Colonic mucosa (tissue), 4 donors: ENCODE measurements around the gene FRY. TPM values are rescaled to one million over a fixed set of nuclear protein-coding genes. Genes with fewer than 3 reads are reported as not detected.

Experiments used
- DNase-seq: peaks from one replicate; pipeline ENCODE4 v3.0.0-alpha.2; 2020
- H3K27ac ChIP-seq: fragments of 200-600 bp; one replicate; pipeline ENCODE4 v1.8.0; 2021
- H3K27me3 ChIP-seq: fragments of 200-600 bp; one replicate; pipeline ENCODE4 v1.8.0; 2021
- H3K36me3 ChIP-seq: fragments of 200-600 bp; one replicate; pipeline ENCODE4 v1.8.0; 2021
- H3K4me1 ChIP-seq: fragments of 200-600 bp; one replicate; pipeline ENCODE4 v1.8.0; 2021; ENCODE audit warnings: mild to moderate bottlenecking
- H3K4me3 ChIP-seq: fragments of 200-600 bp; one replicate; pipeline ENCODE4 v1.8.0; 2021
- H3K9ac ChIP-seq, 2 donors: one replicate each; pipeline ENCODE4 v1.7.0; 2013; ENCODE audit warnings: control low read depth in 2 of 2, low read depth in 2 of 2, low read length in 2 of 2
- H3K9me3 ChIP-seq: fragments of 200-600 bp; one replicate; pipeline ENCODE4 v1.8.0; 2021
- CTCF ChIP-seq: fragments of 200-600 bp; IDR thresholded peaks from one replicate; pipeline ENCODE4 v1.8.0; 2022; ENCODE audit warnings: antibody characterized with exemption, mild to moderate bottlenecking
- intact Hi-C: fragments of 100-400 bp; cut with DNase I; formaldehyde crosslinking; loops from one replicate; pipeline ENCODE4 v1.14.1; 2022
- total RNA-seq, 2 donors: library from RNA; stranded (reverse); fragmentation: NEBNext Ultra II Directional in 1 of 2; extraction: Animal tissue kit (Norgen Biotek cat#: 25700) in 1 of 2; gene quantifications; one replicate each; pipeline ENCODE4 v1.2.1, GENCODE V29; 2021
- donor health status: healthy.
- donor health status: DM: no; HTN: no; CAD: no.
- donor health status: DM: no; HTN: no; CAD: no.

Gene FRY
- total RNA-seq, 2 donors from 2014 or later: 7.0 to 19.9 TPM

DNA sequence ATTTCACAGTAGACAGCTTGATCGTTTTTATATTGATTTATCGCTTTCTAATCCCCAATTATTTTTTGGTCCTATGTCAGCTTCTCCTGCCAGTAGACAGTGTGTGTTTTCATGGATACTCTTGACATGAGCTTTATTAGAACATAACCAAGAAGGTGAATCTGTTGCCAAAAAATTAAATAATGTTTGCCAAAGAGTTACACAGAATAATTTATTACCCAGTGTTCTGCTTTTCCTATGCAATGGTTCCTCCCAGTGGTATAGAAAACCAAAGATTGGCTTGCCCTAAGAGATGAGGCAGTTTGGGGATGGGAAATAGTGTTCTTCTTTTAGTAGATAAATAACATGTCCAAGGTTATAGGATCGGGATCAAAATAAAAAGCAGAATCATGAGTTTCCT is 8.5 kb upstream of the FRY start:
- Histone ChIP-seq H3K4me3 (no peak overlapping the region), H3K27ac (no peak overlapping the region), H3K4me1 (no peaks in the 10 kb centered on the region), H3K9me3 (no peaks in the 10 kb centered on the region), H3K9ac (no peak overlapping the region), H3K27me3 (no peaks in the 10 kb centered on the region), H3K36me3 (no peaks in the 10 kb centered on the region)
- DNase-seq: no peak
- TF ChIP-seq CTCF: no peak
- intact Hi-C loops: no loop called here

DNA sequence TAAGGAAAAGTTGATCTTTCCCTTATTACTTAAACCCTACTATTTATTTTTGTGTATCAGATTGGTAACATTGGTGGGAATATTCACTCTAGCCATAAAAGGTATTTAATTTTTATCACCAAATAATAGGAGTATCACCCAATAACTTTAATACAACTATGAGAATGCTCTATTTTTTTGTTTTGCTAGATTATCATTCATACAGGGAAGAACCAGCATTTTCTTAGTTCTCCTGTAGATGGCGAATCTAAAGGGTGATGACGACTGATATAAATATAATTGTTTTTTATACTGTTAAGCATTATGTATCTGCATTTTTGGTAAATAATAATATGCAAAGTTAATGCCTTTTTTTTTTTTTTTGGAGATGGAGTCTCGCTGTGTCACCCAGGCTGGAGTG is 7.9 kb upstream of the FRY start:
- Histone ChIP-seq H3K4me3 (no peak overlapping the region), H3K9me3 (no peaks in the 10 kb centered on the region), H3K36me3 (no peaks in the 10 kb centered on the region), H3K27ac (no peak overlapping the region), H3K4me1 (no peaks in the 10 kb centered on the region), H3K9ac (no peak overlapping the region), H3K27me3 (no peaks in the 10 kb centered on the region)
- intact Hi-C loops: no loop called here
- no peak for DNase-seq
- no peak for TF ChIP-seq CTCF

GRCh38 chr13:32024750-32025149 is 6.8 kb upstream of the FRY start:
- no peak for DNase-seq
- Histone ChIP-seq H3K27me3 (no peaks in the 10 kb centered on the region), H3K9me3 (no peaks in the 10 kb centered on the region), H3K4me3 (no peak overlapping the region), H3K27ac (no peak overlapping the region), H3K4me1 (no peaks in the 10 kb centered on the region), H3K36me3 (no peaks in the 10 kb centered on the region), H3K9ac (no peak overlapping the region)
- TF ChIP-seq CTCF: no peak
- intact Hi-C loops: no loop called here

GRCh38 chr13:32025730-32026129 is 5.8 kb upstream of the FRY start:
- intact Hi-C loops: no loop called here
- Histone ChIP-seq H3K9me3 (no peaks in the 10 kb centered on the region), H3K36me3 (no peaks in the 10 kb centered on the region), H3K27me3 (no peaks in the 10 kb centered on the region), H3K27ac (no peak overlapping the region), H3K4me3 (no peak overlapping the region), H3K9ac (no peak overlapping the region), H3K4me1 (no peaks in the 10 kb centered on the region)
- no peak for DNase-seq
- no peak for TF ChIP-seq CTCF

DNA sequence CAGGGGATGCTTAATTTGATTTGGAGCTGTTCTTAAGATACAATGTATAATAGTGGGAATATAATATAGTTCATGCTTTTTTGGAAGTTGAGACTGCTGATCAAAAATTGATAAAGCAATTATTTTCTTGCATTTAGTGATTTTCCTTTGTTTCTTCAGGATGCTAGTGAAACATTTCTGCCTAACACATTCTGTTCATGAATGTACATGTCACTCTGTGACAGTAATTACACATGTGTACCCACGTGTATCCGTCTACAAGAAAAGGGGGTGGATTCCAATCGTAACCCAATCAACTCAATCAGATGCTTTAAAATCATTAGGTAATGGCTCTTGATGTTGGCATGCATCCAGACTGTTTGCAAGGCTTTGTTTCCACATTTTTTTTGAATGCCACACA is 5.0 kb upstream of the FRY start:
- no peak for TF ChIP-seq CTCF
- H3K4me1 ChIP-seq: no peaks in the 10 kb centered on the region
- no peak overlapping the region for H3K4me3 ChIP-seq
- no peaks in the 10 kb centered on the region for H3K9me3 ChIP-seq
- H3K27me3 ChIP-seq: no peaks in the 10 kb centered on the region
- no peak overlapping the region for H3K9ac ChIP-seq
- intact Hi-C loops: no loop called here
- DNase-seq: no peak
- H3K27ac ChIP-seq: no peak overlapping the region
- no peaks in the 10 kb centered on the region for H3K36me3 ChIP-seq

DNA sequence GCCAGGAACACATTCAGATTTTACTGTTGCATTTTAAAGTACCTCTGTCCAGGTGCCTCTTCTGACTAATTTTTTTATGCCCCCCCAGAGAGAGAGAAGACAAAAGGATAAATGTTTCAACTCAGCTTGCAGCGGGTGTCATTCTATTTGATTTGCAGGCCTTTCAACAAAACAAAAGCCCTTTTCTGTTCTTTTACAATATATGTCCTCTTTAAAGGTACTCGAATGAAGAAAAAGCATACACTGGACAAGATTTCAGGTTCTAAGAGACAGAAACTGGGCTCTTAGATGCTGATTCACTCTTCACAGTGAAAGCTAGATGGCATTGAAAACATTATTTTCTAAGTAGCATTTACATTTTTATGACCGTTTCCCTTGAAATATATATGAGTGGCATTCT is 2.9 kb upstream of the FRY start:
- Histone ChIP-seq H3K27me3 (no peaks in the 10 kb centered on the region), H3K36me3 (no peaks in the 10 kb centered on the region), H3K4me3 (no peak overlapping the region), H3K9ac (no peak overlapping the region), H3K9me3 (no peaks in the 10 kb centered on the region), H3K4me1 (no peaks in the 10 kb centered on the region), H3K27ac (no peak overlapping the region)
- DNase-seq: no peak
- TF ChIP-seq CTCF: no peak
- intact Hi-C loops: no loop called here
